HUDEP-2 (cell line): ENCODE data around the gene CSMD2.

Experiments used
- DNase-seq, 76 experiments: peaks; one replicate each; lab custom pipeline; 2025; ENCODE audit not compliant: unreplicated experiment in 76 of 76; lab: John Stamatoyannopoulos, UW

The CSMD2 gene

GRCh38 chr1:33828059-33828458 lies 337.0 kb downstream of the CSMD2 start:
- DNase-seq, result no peak

GRCh38 chr1:33826711-33827110 lies 338.3 kb downstream of the CSMD2 start:
- no peak for DNase-seq

- DNase-seq, result no peak
Observed at GRCh38 chr1:33826311-33826710, 338.7 kb downstream of the CSMD2 start.

GRCh38 chr1:33825506-33825905 lies 339.5 kb downstream of the CSMD2 start:
- no peak for DNase-seq

GRCh38 chr1:33824971-33825370 lies 340.1 kb downstream of the CSMD2 start:
- DNase-seq, result no peak

GRCh38 chr1:33824321-33824720 lies 340.7 kb downstream of the CSMD2 start:
- DNase-seq, result no peak

- no peak for DNase-seq
Observed at GRCh38 chr1:33823830-33824229, 341.2 kb downstream of the CSMD2 start.

GRCh38 chr1:33823401-33823800 lies 341.6 kb downstream of the CSMD2 start:
- DNase-seq, result no peak

- DNase-seq, result no peak
Observed at GRCh38 chr1:33822396-33822795, 342.6 kb downstream of the CSMD2 start.

- no peak for DNase-seq
Observed at GRCh38 chr1:33821291-33821690, 343.7 kb downstream of the CSMD2 start.

GRCh38 chr1:33820804-33821203 lies 344.2 kb downstream of the CSMD2 start:
- no peak for DNase-seq

GRCh38 chr1:33819913-33820311 lies 345.1 kb downstream of the CSMD2 start:
- no peak for DNase-seq

GRCh38 chr1:33819290-33819912 lies 345.6 kb downstream of the CSMD2 start:
- DNase-seq, result no peak

GRCh38 chr1:33818071-33818470 lies 347.0 kb downstream of the CSMD2 start:
- DNase-seq, result no peak

GRCh38 chr1:33815061-33815460 lies 350.0 kb downstream of the CSMD2 start:
- DNase-seq, result no peak

GRCh38 chr1:33814166-33814565 lies 350.9 kb downstream of the CSMD2 start:
- DNase-seq, result no peak

- DNase-seq, result no peak
Observed at GRCh38 chr1:33810571-33810970, 354.5 kb downstream of the CSMD2 start.

- DNase-seq, result no peak
Observed at GRCh38 chr1:33805988-33806387, 359.0 kb downstream of the CSMD2 start.

GRCh38 chr1:33802268-33802667 lies 362.8 kb downstream of the CSMD2 start:
- DNase-seq, result no peak

GRCh38 chr1:33797849-33798248 lies 367.2 kb downstream of the CSMD2 start:
- DNase-seq, result no peak

GRCh38 chr1:33792651-33793050 lies 372.4 kb downstream of the CSMD2 start:
- DNase-seq, result no peak

GRCh38 chr1:33792216-33792615 lies 372.8 kb downstream of the CSMD2 start:
- no peak for DNase-seq

GRCh38 chr1:33791251-33791650 lies 373.8 kb downstream of the CSMD2 start:
- no peak for DNase-seq
